HEK293 (cell line): Measurements from ENCODE around the gene TLL2.

Experiments
- CTCF ChIA-PET: fragments of 350-600 bp; formaldehyde crosslinking; extraction: SDS; loops from one replicate; lab custom pipeline; 2021; ENCODE audit warnings: antibody characterized with exemption; lab: Yijun Ruan, JAX
- POLR2A ChIA-PET: fragments of 300-600 bp; formaldehyde crosslinking; extraction: SDS; loops from one replicate; lab custom pipeline; 2020; ENCODE audit warnings: antibody characterized with exemption, inconsistent platforms; lab: Yijun Ruan, JAX
- H3K27ac ChIP-seq: fragments of 200-500 bp; sonication (Bioruptor generic); 2 replicates; pipeline ENCODE4 v1.5.1; 2014; ENCODE audit warnings: low read depth, low read length, control low read depth, inconsistent platforms; ENCODE audit errors: extremely low read depth
- H3K36me3 ChIP-seq, 2 experiments: fragments of 200-500 bp in 1 of 2; sonication (Bioruptor generic) in 1 of 2; 1 replicate in 1 of 2; 2 replicates in 1 of 2; pipeline ENCODE4 v1.5.1; 2014 to 2017; ENCODE audit warnings: inconsistent platforms in 2 of 2, low read length in 2 of 2; ENCODE audit not compliant: control insufficient read depth in 2 of 2, insufficient read depth in 1 of 2
- H3K4me1 ChIP-seq: fragments of 200-500 bp; sonication (Bioruptor generic); 2 replicates; pipeline ENCODE4 v1.5.1; 2014; ENCODE audit warnings: mild to moderate bottlenecking, low read length, inconsistent platforms; ENCODE audit not compliant: control insufficient read depth, insufficient read depth
- H3K4me3 ChIP-seq: 2 replicates; pipeline ENCODE4 v1.5.1; 2011; ENCODE audit warnings: low read depth, mild to moderate bottlenecking, control low read depth, low read length, moderate library complexity
- H3K9me3 ChIP-seq: fragments of 200-500 bp; sonication (Bioruptor generic); 2 replicates; pipeline ENCODE4 v1.5.1; 2014; ENCODE audit warnings: low read depth, low read length, inconsistent platforms; ENCODE audit not compliant: control insufficient read depth, insufficient read depth
- GFI1B ChIP-seq: fragments of 450-650 bp; formaldehyde crosslinking; IDR thresholded peaks from 2 replicates; pipeline ENCODE4 v1.5.1; 2016; ENCODE audit warnings: missing biosample characterization, missing genetic modification characterization
- HOXC10 ChIP-seq: sonication (generic); formaldehyde crosslinking; IDR thresholded peaks from 2 replicates; pipeline ENCODE4 v1.8.1; 2023; ENCODE audit warnings: mild to moderate bottlenecking, missing genetic modification reagents
- ZBTB17 ChIP-seq: fragments of 450-650 bp; formaldehyde crosslinking; IDR thresholded peaks from 2 replicates; pipeline ENCODE4 v1.5.1; 2016; ENCODE audit warnings: missing biosample characterization, missing genetic modification characterization
- ZFHX2 ChIP-seq: fragments of 450-650 bp; formaldehyde crosslinking; conservative IDR thresholded peaks from 2 replicates; pipeline ENCODE4 v1.5.1; 2016; ENCODE audit warnings: missing biosample characterization, missing genetic modification characterization
- ZNF146 ChIP-seq: fragments of 450-650 bp; formaldehyde crosslinking; IDR thresholded peaks from 2 replicates; pipeline ENCODE4 v1.5.1; 2016; ENCODE audit warnings: missing biosample characterization, missing genetic modification characterization
- ZNF335 ChIP-seq: fragments of 450-650 bp; formaldehyde crosslinking; conservative IDR thresholded peaks from 2 replicates; pipeline ENCODE4 v1.5.1; 2016; ENCODE audit warnings: missing biosample characterization, missing genetic modification characterization
- ZNF404 ChIP-seq: fragments of 450-650 bp; formaldehyde crosslinking; IDR thresholded peaks from 2 replicates; pipeline ENCODE4 v1.5.1; 2017; ENCODE audit warnings: missing biosample characterization, missing genetic modification characterization
- ZNF501 ChIP-seq: fragments of 450-650 bp; formaldehyde crosslinking; IDR thresholded peaks from 2 replicates; pipeline ENCODE4 v1.5.1; 2016; ENCODE audit warnings: missing biosample characterization, missing genetic modification characterization
- ZNF654 ChIP-seq: fragments of 450-650 bp; formaldehyde crosslinking; IDR thresholded peaks from 2 replicates; pipeline ENCODE4 v1.5.1; 2016; ENCODE audit warnings: low read depth, missing biosample characterization, missing genetic modification characterization
- ZNF660 ChIP-seq: fragments of 450-650 bp; IDR thresholded peaks from 2 replicates; pipeline ENCODE4 v1.5.1; 2018; ENCODE audit warnings: missing biosample characterization, mild to moderate bottlenecking, missing genetic modification characterization
- TF ChIP-seq, protein P1 (sequence below): fragments of 450-650 bp; formaldehyde crosslinking; IDR thresholded peaks from 2 replicates; pipeline ENCODE4 v1.5.1; 2016; ENCODE audit warnings: missing biosample characterization, missing genetic modification characterization
- TF ChIP-seq, protein P2 (sequence below): fragments of 450-650 bp; formaldehyde crosslinking; IDR thresholded peaks from 2 replicates; pipeline ENCODE4 v1.5.1; 2016; ENCODE audit warnings: missing biosample characterization, missing genetic modification characterization
- TF ChIP-seq, protein P3 (sequence below): fragments of 450-650 bp; formaldehyde crosslinking; conservative IDR thresholded peaks from 2 replicates; pipeline ENCODE4 v1.5.1; 2016; ENCODE audit warnings: low read depth, missing biosample characterization, missing genetic modification characterization

TLL2 gene

DNA sequence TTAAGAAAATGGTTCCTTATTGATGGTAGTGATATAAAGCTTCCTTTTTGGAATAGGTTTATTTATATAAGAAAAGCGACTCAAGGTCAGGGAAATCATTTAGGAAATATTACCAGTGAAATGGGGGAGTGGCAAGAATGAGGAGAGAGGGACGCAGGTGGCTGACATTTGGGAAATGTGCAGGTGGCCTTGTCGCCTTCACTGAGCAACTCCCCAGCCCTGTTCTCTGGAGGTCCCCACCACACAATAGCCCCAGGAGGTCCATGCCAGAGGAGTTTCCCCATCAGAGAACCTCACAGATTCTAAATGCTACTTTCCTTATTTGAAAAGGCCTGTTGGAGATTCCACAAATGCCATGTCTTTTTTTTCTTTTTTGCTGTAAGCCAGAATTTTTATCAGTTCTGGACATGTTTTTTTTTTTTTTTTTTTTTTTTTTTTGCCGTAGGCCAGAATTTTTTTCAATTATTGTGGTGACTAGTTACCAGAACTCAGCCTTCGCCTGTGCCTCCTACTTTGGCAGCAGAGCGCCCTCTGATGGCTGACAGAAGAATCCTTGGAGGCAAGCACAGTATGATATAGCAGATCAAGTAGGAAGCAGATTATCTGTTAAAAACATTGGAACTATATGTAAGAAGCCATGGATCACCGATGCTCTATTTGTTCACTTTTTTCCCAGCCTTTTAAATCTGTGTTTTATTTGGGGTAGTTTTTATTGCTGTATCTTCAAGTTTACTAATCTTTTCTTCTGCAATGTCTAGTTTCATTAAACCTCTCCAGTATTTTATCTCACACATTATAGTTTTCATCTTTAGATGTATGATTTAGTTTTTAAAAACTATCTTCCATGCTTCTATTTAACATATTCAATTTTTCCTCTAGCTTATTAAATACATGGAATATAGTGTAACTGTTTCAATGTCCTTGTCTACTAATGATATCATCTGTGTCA lies 173.5 kb downstream of the TLL2 start:
- H3K36me3 ChIP-seq = no peaks in the 10 kb centered on the region
- POLR2A ChIA-PET = interaction anchor here (0.6 kb wide), 1 partner anchor 21 kb away, joined by 4 read pairs; no protein-coding TSS in a partner anchor
- CTCF ChIA-PET = interaction anchor here (0.6 to 5.9 kb wide), 45 partner anchors 7 to 1328 kb away, joined by 3 to 48 read pairs (median 4); partner anchors contain the start of gene TCTN3
- no peak overlapping the region for H3K4me3 ChIP-seq
- TF ChIP-seq, protein P1, sequence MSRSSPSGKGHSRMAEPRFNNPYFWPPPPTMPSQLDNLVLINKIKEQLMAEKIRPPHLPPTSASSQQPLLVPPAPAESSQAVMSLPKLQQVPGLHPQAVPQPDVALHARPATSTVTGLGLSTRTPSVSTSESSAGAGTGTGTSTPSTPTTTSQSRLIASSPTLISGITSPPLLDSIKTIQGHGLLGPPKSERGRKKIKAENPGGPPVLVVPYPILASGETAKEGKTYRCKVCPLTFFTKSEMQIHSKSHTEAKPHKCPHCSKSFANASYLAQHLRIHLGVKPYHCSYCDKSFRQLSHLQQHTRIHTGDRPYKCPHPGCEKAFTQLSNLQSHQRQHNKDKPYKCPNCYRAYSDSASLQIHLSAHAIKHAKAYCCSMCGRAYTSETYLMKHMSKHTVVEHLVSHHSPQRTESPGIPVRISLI (tag by site-specific recombination) = peak; percentile 98
- TF ChIP-seq ZNF335 (tag by site-specific recombination) (0 out of 2 replicates have a peak, but pooled peaks have one; percentile 41), ZNF660 (peak; percentile 61; the same call in 1 of the 2 replicates), ZNF146 (tag by site-specific recombination) (no peak), HOXC10 (CRISPR knock-in tag) (no peak), ZBTB17 (tag by site-specific recombination) (0 out of 2 replicates have a peak, but pooled peaks have one; percentile 31), ZFHX2 (tag by site-specific recombination) (no peak), ZNF654 (tag by site-specific recombination) (peak; percentile 78), ZNF404 (tag by site-specific recombination) (no peak)
- TF ChIP-seq, protein P2, sequence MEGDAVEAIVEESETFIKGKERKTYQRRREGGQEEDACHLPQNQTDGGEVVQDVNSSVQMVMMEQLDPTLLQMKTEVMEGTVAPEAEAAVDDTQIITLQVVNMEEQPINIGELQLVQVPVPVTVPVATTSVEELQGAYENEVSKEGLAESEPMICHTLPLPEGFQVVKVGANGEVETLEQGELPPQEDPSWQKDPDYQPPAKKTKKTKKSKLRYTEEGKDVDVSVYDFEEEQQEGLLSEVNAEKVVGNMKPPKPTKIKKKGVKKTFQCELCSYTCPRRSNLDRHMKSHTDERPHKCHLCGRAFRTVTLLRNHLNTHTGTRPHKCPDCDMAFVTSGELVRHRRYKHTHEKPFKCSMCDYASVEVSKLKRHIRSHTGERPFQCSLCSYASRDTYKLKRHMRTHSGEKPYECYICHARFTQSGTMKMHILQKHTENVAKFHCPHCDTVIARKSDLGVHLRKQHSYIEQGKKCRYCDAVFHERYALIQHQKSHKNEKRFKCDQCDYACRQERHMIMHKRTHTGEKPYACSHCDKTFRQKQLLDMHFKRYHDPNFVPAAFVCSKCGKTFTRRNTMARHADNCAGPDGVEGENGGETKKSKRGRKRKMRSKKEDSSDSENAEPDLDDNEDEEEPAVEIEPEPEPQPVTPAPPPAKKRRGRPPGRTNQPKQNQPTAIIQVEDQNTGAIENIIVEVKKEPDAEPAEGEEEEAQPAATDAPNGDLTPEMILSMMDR = peak; percentile 52; the same call in 1 of the 2 replicates
- TF ChIP-seq, protein P3, sequence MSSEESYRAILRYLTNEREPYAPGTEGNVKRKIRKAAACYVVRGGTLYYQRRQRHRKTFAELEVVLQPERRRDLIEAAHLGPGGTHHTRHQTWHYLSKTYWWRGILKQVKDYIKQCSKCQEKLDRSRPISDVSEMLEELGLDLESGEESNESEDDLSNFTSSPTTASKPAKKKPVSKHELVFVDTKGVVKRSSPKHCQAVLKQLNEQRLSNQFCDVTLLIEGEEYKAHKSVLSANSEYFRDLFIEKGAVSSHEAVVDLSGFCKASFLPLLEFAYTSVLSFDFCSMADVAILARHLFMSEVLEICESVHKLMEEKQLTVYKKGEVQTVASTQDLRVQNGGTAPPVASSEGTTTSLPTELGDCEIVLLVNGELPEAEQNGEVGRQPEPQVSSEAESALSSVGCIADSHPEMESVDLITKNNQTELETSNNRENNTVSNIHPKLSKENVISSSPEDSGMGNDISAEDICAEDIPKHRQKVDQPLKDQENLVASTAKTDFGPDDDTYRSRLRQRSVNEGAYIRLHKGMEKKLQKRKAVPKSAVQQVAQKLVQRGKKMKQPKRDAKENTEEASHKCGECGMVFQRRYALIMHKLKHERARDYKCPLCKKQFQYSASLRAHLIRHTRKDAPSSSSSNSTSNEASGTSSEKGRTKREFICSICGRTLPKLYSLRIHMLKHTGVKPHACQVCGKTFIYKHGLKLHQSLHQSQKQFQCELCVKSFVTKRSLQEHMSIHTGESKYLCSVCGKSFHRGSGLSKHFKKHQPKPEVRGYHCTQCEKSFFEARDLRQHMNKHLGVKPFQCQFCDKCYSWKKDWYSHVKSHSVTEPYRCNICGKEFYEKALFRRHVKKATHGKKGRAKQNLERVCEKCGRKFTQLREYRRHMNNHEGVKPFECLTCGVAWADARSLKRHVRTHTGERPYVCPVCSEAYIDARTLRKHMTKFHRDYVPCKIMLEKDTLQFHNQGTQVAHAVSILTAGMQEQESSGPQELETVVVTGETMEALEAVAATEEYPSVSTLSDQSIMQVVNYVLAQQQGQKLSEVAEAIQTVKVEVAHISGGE (tag by site-specific recombination) = no peak
- H3K4me1 ChIP-seq = no peaks in the 10 kb centered on the region
- H3K9me3 ChIP-seq = no peaks in the 10 kb centered on the region
- no peak overlapping the region for H3K27ac ChIP-seq

DNA sequence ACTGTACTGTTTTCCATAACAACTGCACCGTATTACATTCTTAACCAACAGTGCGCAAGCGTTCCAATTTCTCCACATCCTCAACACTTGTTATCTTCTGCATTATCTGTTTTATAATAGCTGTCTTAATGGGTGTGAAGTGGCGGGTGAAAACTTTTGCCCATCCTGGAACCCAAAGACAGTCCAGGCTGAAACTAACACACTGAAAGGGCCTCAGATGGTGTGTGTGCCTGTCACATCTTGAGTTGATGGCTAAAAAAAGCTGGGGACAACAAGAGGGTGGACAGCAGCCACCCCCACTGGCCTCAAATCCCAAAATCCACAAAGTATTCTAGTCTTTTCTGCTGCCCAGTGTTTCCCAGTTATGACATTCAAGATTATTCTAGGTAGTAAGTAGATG lies 174.3 kb downstream of the TLL2 start:
- ChIA-PET POLR2A (interaction anchor here (0.6 kb wide), 1 partner anchor 20 kb away, joined by 4 read pairs; no protein-coding TSS in a partner anchor), CTCF (interaction anchor here (0.6 to 5.9 kb wide), 21 partner anchors 8 to 645 kb away, joined by 3 to 48 read pairs (median 4); partner anchors contain the start of gene TCTN3)
- H3K27ac ChIP-seq = no peak overlapping the region
- H3K9me3 ChIP-seq = no peaks in the 10 kb centered on the region
- TF ChIP-seq ZNF501 (tag by site-specific recombination) (no peak), GFI1B (tag by site-specific recombination) (no peak)
- H3K4me3 ChIP-seq = no peak overlapping the region
- no peaks in the 10 kb centered on the region for H3K4me1 ChIP-seq
- no peaks in the 10 kb centered on the region for H3K36me3 ChIP-seq
